B cell (primary cell): Measurements from ENCODE around the gene RTL1. TPM values are rescaled to one million over a fixed set of nuclear protein-coding genes. Genes with fewer than 3 reads are reported as not detected.

Experiments used
- ATAC-seq: fragments of 200-7000 bp; cut with Tn5 transposase; one replicate; pipeline ENCODE4 v1.10.0; 2021; ENCODE audit warnings: low read depth, mild to moderate bottlenecking, moderate number of reproducible peaks, moderate library complexity
- CTCF ChIA-PET: fragments of 350-600 bp; sonication (Branson Sonifier 250); formaldehyde crosslinking; loops from one replicate; lab custom pipeline; 2021; ENCODE audit warnings: antibody characterized with exemption, inconsistent platforms; lab: Charles Lee
- POLR2A ChIA-PET: fragments of 350-600 bp; sonication (Branson Sonifier 250); formaldehyde crosslinking; loops from one replicate; lab custom pipeline; 2021; ENCODE audit warnings: antibody characterized with exemption; lab: Charles Lee
- DNase-seq: peaks from one replicate; pipeline ENCODE4 v3.0.0; 2013
- H2AFZ ChIP-seq: 2 replicates; pipeline ENCODE4 v1.6.1; 2012; ENCODE audit warnings: mild to moderate bottlenecking, low read depth, low read length; ENCODE audit not compliant: insufficient read depth, poor library complexity, severe bottlenecking
- H3K27ac ChIP-seq, 2 donors: 1 replicate in 1 of 2; 2 replicates in 1 of 2; pipeline ENCODE4 v1.5.1; 2012 to 2013; ENCODE audit warnings: low read length in 2 of 2, mild to moderate bottlenecking in 2 of 2, moderate library complexity in 1 of 2
- H3K27me3 ChIP-seq, 4 experiments: fragments of 200-600 bp in 1 of 4; sonication (generic) in 1 of 4; replicated peaks in 1 of 4; 1 replicate in 2 of 4; 2 replicates in 2 of 4; pipeline versions ENCODE4 v1.6.1 to v1.7.0; 2013 to 2016; ENCODE audit warnings: low read length in 3 of 4, mild to moderate bottlenecking in 2 of 4, mixed read lengths in 1 of 4, moderate library complexity in 1 of 4; ENCODE audit not compliant: insufficient read depth in 4 of 4, control insufficient read depth in 3 of 4; ENCODE audit errors: control extremely low read depth in 1 of 4
- H3K36me3 ChIP-seq, 2 experiments: replicated peaks in 1 of 2; 1 replicate in 1 of 2; 2 replicates in 1 of 2; pipeline versions ENCODE4 v1.6.1 to v1.7.1; 2013; ENCODE audit warnings: low read length in 1 of 2; ENCODE audit not compliant: insufficient read depth in 2 of 2, control insufficient read depth in 1 of 2; ENCODE audit errors: control extremely low read depth in 1 of 2, extremely low read depth in 1 of 2
- H3K4me1 ChIP-seq, 2 donors: fragments of 200-600 bp in 1 of 2; sonication (generic) in 1 of 2; 1 replicate in 1 of 2; 2 replicates in 1 of 2; pipeline versions ENCODE4 v1.5.1 to v1.6.1; 2013 to 2017; ENCODE audit warnings: low read length in 2 of 2; ENCODE audit not compliant: control insufficient read depth in 2 of 2, insufficient read depth in 2 of 2
- H3K4me2 ChIP-seq: replicated peaks from 2 replicates; pipeline ENCODE3; 2012; ENCODE audit warnings: mild to moderate bottlenecking, low read depth, low read length; ENCODE audit not compliant: poor library complexity, severe bottlenecking
- H3K4me3 ChIP-seq, 5 experiments: fragments of 200-600 bp in 1 of 5; sonication (generic) in 1 of 5; 1 replicate in 3 of 5; 2 replicates in 2 of 5; pipeline versions ENCODE4 v1.5.1 to v1.7.0; 2011 to 2016; ENCODE audit warnings: low read length in 4 of 5, mild to moderate bottlenecking in 4 of 5, low read depth in 2 of 5, control low read depth in 1 of 5, moderate library complexity in 1 of 5; ENCODE audit not compliant: insufficient read depth in 1 of 5; ENCODE audit errors: control extremely low read depth in 1 of 5, extremely low read depth in 1 of 5
- H3K79me2 ChIP-seq: fragments of 200-600 bp; sonication (generic); one replicate; pipeline ENCODE4 v1.6.0; 2016; ENCODE audit warnings: low read length; ENCODE audit not compliant: control insufficient read depth, insufficient read depth
- H3K9ac ChIP-seq: fragments of 200-600 bp; sonication (generic); 2 replicates; pipeline ENCODE4 v1.6.1; 2017; ENCODE audit warnings: mild to moderate bottlenecking, low read length, moderate library complexity
- H3K9me3 ChIP-seq, 3 donors: one replicate each; pipeline versions ENCODE4 v1.6.1 to v1.7.1; 2013; ENCODE audit warnings: low read length in 2 of 3; ENCODE audit not compliant: control insufficient read depth in 2 of 3, insufficient read depth in 1 of 3; ENCODE audit errors: control extremely low read depth in 1 of 3
- H4K20me1 ChIP-seq: 2 replicates; pipeline ENCODE4 v1.6.0; 2012; ENCODE audit warnings: mild to moderate bottlenecking, low read length; ENCODE audit not compliant: insufficient read depth, control insufficient read depth, poor library complexity, severe bottlenecking
- H3K27ac Mint-ChIP-seq: one replicate; pipeline ENCODE4 v1.8.0; 2021; ENCODE audit warnings: mixed read lengths
- H3K27me3 Mint-ChIP-seq: one replicate; pipeline ENCODE4 v1.8.0; 2021; ENCODE audit warnings: mixed read lengths
- H3K4me1 Mint-ChIP-seq: one replicate; pipeline ENCODE4 v1.8.0; 2021; ENCODE audit warnings: mixed read lengths
- H3K4me3 Mint-ChIP-seq: one replicate; pipeline ENCODE4 v1.8.0; 2021; ENCODE audit warnings: mixed read lengths
- H3K9me3 Mint-ChIP-seq: one replicate; pipeline ENCODE4 v1.8.0; 2022; ENCODE audit warnings: mixed read lengths; ENCODE audit not compliant: insufficient read depth
- CTCF ChIP-seq: fragments of 200-600 bp; IDR thresholded peaks from one replicate; pipeline ENCODE4 v1.8.0; 2022; ENCODE audit warnings: antibody characterized with exemption, mild to moderate bottlenecking
- EZH2 ChIP-seq: IDR thresholded peaks from 2 replicates; pipeline ENCODE4 v1.6.1; 2012; ENCODE audit warnings: borderline replicate concordance, low read depth, mild to moderate bottlenecking, moderate library complexity, low read length; ENCODE audit not compliant: insufficient read depth, poor library complexity, severe bottlenecking
- WGBS: methylation state at CpG from one replicate; pipeline ENCODE4 v1.1.5; 2013; ENCODE audit warnings: missing lambda C conversion rate; ENCODE audit not compliant: insufficient coverage; 5-methylcytosine and 5-hydroxymethylcytosine counted together
- intact Hi-C: fragments of 100-400 bp; cut with micrococcal nuclease; formaldehyde crosslinking; loops from one replicate; pipeline ENCODE4 v1.10.0; 2022
- polyA plus RNA-seq: library from polyadenylated mRNA; depleted of rRNA; stranded (reverse); fragments of >200 nt; gene quantifications from 2 replicates; pipeline ENCODE4 v1.2.3, GENCODE V29; 2012
- total RNA-seq, 2 donors: library from RNA; stranded (reverse); fragments of 120-200 nt in 1 of 2; gene quantifications; 1 replicate in 1 of 2; 2 replicates in 1 of 2; pipeline versions ENCODE4 v1.2.3 to v1.2.4, GENCODE V29; 2013 to 2022

RTL1 gene
- total and polyA plus RNA-seq, 2 donors (not counting 1 experiment from before 2014, with no cell fraction given) = not detected

GRCh38 chr14:100902295-100903133 lies 1.0 kb downstream of the RTL1 start:
- Histone ChIP-seq H3K9ac (no peak overlapping the region), H4K20me1 (no peaks in the 10 kb centered on the region), H3K27ac (no peak overlapping the region), H3K36me3 (no peaks in the 10 kb centered on the region), H3K4me3 (no peak overlapping the region), H3K9me3 (peaks cover 0 to 24% (median 0%) of the 10 kb centered on the region in 3 donors), H3K4me1 (no peaks in the 10 kb centered on the region), H2AFZ (no peak overlapping the region), H3K79me2 (no peaks in the 10 kb centered on the region), H3K27me3 (peaks cover 0 to 30% (median 3%) of the 10 kb centered on the region in 4 experiments), H3K4me2 (no peak overlapping the region)
- ATAC-seq = no peak
- ChIA-PET CTCF (no interaction called here), POLR2A (no interaction called here)
- TF ChIP-seq CTCF = no peak
- no peak for TF ChIP-seq EZH2
- Mint-ChIP-seq H3K27ac (no peak overlapping the region), H3K27me3 (peaks cover 47% of the 10 kb centered on the region), H3K4me1 (no peaks in the 10 kb centered on the region), H3K4me3 (no peak overlapping the region), H3K9me3 (no peaks in the 10 kb centered on the region)
- WGBS = 85% methylated on average over 11 of the region's 18 CpGs
- DNase-seq = no peak
- intact Hi-C loops = no loop called here

GRCh38 chr14:100901391-100902183 lies 1.9 kb downstream of the RTL1 start:
- Histone ChIP-seq H3K27ac (no peak overlapping the region), H3K4me2 (no peak overlapping the region), H3K79me2 (no peaks in the 10 kb centered on the region), H3K27me3 (peaks cover 0 to 32% (median 3%) of the 10 kb centered on the region in 4 experiments), H3K4me1 (no peaks in the 10 kb centered on the region), H2AFZ (no peak overlapping the region), H4K20me1 (no peaks in the 10 kb centered on the region), H3K4me3 (no peak overlapping the region), H3K9me3 (peaks cover 0 to 24% (median 0%) of the 10 kb centered on the region in 3 donors), H3K9ac (no peak overlapping the region), H3K36me3 (no peaks in the 10 kb centered on the region)
- DNase-seq = no peak
- no peak overlapping the region for H3K27ac Mint-ChIP-seq
- ATAC-seq = no peak
- POLR2A ChIA-PET = no interaction called here
- TF ChIP-seq EZH2 = no peak
- TF ChIP-seq CTCF = no peak
- intact Hi-C loops = no loop called here
- CTCF ChIA-PET = no interaction called here
- 92% methylated on average over 11 of the region's 12 CpGs for WGBS
- H3K9me3 Mint-ChIP-seq = no peaks in the 10 kb centered on the region
- peaks cover 49% of the 10 kb centered on the region for H3K27me3 Mint-ChIP-seq
- H3K4me3 Mint-ChIP-seq = no peak overlapping the region
- H3K4me1 Mint-ChIP-seq = no peaks in the 10 kb centered on the region
